Stimulated activated CD4-positive, alpha-beta T cell treated with anti-CD3 and anti-CD28 coated beads, Interleukin-15, amount 100 ng/mL, for 48 hours (primary cell): ENCODE results near the gene NWD2.
"Not testable (repeated sequence)": the region's sequence is repeated elsewhere in the genome, so short reads cannot be mapped to it uniquely, and the experiment has no call there.

Experiments used
- DNase-seq, 2 donors: peaks; one replicate each; pipeline ENCODE4 v3.0.0-alpha.2; 2020; ENCODE audit warnings: low read depth in 2 of 2

Gene NWD2, protein sequence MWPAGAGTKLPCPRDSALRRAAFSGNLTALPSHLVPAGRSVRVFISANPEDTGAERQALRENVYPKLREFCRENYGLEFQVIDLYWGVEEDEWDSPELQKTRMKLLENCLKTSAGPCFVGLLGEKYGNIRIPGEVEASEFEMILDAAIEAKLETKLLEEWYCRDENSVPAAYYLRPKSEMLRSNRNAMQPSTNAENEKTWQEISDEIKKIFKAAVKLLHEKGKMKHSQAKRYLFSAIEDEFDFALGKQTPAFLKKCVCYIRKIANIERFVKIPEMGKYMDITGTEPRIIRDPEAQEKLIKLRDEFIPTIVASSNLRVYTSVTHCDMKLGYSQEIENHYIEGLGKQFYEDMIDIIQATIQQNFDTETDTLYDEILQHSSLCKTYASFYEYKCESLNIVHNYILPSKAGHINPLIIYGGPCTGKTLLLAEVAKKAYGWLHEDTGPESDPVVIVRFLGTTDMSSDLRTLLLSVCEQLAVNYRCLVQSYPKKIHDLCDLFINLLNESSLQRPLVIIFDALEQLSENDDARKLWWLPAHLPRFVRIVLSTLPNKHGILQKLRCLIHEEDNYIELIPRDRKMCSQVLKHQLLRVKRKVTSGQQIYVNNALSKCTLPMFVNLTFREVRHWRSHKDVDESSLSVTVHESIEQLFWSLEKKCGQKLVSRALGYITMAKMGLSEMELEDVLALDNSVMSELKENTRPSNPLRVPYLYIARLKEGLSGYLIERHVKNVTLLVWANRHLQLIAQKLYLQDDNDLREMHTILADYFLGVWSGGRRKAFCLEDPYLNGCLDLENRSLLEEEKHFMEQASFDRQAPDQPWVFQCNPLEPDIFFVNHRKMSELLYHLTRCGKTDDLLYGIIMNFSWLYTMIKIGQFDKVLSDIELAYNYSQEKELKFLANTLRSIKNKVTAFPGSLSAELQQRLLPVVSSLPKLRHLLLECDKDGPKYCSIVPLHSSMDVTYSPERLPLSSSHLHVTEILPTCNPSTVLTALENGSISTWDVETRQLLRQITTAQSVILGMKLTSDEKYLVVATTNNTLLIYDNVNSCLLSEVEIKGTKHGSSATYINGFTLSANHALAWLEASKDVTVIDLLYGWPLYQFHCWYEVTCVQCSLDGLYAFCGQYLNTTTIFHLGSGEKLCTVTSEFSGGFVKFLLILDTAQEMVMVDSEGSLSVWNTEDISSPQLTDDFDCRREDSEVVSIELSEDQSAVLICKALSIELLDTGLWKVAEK (N-terminal part only)

DNA sequence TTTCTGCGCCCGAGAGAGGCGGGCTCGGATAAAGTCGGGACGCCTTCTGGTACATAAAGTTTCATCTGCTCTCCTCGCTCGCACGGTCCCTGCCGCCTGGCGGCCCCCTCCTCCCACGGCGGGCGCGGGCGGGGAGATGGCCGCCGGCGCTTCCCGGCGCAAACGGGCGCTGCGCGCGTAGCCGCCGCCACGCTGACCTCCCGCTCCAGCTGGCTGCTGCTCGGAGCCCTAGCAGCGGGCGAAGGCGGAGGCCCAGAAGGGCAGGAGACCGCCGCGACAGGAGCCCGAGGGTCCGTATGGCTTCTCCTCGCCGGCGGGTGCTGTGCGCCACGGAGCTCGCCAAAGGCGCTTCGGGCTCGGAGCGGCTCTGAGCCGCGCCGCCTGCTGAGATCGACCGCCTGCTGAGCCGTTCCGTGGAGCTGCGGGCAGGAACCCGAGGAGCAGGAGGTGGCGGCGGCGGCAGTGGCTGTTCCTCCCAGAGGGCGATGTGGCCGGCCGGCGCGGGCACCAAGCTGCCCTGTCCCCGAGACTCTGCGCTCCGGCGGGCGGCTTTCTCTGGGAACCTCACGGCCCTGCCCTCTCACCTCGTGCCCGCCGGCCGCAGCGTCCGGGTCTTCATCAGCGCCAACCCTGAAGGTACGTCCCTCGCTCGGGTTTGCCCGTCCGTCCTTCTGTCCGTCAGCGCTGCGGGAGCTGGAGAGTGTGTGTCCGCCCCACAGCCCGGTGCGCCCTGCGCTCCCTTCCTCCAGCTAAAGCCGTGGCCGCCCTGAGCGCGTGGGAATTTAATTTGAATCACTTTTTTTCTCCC lies at the start of gene NWD2:
Gene NWD2 (plus strand): TSS at position 161 of the 808 bp plus-strand sequence. CDS start 325 bp downstream, at position 486.
- no peak for DNase-seq

DNA sequence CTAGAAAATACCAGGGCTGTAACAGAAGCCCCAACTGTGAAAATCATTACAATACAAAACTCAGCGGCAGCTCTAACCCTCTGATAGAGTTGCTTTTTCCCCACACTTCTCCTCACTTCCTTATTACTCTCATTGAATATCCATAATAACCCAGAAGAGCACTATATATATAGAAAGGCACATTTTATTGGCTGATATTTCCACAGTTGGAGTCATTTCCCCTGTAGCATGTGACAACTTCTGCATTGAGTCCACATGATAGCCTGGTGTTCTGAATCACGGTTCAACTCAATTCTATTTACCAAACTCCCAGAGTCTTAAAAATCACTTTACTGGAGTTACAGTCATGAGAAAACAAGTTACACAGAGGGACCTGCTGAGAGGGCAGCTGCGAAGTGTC lies 46.6 kb upstream of the NWD2 start:
- no peak for DNase-seq

DNA sequence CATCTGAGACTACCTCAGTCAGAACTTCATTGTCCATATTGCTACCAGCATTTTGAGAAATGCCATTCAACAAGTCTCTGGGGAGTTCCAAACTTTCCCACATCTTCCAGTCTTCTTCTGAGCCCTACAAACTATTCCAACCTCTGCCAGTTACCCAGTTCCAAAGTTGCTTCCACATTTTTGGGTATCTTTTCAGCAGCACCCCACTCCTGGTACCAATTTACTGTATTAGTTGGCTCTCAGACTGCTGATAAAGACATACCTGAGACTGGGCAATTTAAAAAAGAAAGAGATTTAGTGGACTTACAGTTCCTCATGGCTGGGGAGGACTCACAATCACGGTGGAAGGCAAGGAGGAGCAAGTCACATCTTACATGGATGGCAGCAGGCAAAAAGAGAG lies 39.8 kb upstream of the NWD2 start:
- DNase-seq = not testable (repeated sequence)

DNA sequence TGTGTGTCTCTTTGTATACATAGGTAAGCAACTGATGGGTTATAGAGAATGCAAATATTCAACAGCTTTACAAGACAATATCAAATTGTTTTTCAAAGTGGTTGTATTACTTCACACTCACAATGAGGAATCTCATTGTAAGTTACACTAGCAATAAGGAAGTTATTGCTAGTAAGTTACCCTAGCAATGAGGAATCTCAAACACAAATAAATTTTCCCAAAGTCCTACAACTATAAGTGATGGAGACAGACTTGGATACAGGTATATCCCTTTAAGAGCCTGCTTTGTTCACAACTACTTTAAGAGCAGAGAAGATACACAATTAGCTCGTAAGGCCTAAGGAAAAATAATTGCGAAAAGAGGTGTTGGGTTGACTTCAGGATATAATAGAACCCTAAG lies 28.3 kb upstream of the NWD2 start:
- DNase-seq = no peak

DNA sequence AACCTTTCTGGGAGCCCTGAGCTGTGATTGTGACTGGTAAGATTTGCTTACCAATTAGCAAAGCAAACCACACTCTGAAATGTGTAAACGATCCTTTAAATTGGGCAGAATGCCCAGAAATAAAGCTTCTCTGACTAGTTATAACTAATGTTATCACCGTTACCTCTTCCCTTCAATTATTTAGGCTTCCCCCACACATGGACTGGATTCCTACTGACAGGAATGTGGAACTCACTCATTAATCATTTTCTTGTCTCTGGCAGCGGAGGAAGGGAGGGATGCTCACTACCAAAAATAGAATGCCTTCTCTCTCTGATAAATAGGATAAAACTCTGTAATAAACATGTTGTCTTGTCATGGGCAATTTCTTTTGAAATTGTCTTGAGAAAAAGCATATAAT lies 25.3 kb upstream of the NWD2 start:
- no peak for DNase-seq

DNA sequence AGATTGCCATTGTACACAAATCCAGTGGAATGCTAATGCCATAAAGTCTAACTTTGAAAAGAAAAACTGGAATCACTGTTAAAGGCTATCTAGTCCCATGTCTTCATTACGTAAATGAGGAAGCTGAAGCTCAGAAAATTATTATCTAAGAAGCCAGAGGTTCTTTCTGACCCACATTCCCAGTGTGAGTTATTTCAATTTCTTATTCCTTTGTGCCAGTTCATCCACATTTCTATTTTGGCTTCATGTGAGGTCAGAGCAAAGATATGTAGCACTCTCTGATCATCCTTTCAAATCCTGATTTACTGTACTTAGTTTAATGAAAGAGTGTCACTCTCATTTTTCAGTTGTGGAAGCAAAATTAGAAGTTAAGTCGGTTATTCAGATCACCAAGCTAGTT lies 24.6 kb upstream of the NWD2 start:
- no peak for DNase-seq

DNA sequence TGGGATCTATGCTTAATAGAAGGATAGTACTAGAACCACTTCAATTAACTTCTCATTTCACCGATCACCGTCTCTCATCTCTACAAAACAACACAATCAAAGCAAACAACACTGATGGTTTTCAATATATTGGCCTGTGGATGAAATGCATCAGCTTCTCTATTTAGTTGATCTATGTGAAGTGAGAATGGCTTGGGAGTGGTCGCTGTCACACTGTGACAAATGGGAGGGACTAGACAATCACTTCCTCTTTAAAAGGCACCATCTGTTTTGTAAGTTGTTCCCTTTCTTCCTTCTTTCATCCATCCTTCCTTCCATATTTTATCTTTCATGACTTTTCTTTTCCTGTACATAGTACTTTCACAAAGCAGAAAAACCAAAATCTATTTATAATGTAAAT lies 23.9 kb upstream of the NWD2 start:
- no peak for DNase-seq

DNA sequence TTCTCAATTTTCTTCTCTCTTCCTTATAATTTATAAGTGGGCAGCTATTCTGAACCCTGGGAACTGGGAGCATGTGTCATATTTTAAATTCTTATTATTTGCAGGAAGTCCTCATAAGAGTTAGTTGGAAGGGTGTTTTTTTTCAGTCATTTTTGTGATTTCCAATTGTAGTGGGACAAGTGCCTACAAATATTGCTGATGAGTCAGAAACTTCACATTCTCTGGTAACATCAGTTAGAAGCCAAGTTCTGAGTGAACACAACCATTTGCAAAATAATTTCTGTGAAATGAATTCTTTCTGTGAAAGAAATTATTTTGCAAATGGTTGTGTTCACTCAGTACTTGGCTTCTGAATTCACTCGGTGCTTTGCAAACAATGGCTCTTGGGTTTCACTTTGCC lies 20.8 kb upstream of the NWD2 start:
- no peak for DNase-seq

DNA sequence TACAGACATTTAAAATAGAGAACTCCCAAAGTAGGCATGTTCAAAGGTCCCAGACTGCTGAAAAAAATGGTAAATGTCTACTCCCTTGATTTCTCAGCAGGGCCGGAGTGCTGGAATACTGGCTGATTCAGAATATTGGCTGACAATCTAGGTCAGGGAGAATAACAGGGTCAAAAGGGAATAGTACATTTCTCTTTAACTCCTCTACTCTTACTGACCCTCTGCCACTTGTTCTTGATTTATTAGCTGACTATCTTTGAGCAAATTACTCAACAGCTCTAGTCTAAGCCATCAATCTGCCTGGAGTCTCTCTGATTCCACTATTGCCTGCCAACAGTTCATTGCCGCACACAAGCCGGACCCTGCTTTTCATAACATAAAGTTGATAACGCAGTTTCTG lies 19.7 kb upstream of the NWD2 start:
- DNase-seq = no peak

DNA sequence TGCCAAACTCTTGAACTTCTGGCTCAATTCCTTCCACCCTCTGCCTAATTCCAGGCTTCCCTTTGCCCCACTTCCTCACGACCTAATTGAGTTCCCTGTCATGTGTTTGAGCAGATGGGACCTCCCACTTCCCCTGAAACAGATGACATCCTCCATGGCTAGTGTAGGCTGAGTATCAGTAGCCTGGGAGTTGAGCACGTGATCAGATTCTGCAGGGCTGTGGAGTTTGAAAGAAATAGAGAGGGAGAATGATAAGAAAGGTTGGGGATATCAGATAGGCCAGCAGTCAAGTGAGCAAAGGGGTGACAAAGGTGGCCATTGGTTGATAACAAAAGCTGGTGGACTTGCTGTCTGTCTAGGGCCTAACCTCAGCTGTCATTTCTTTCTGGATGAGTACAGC lies 18.8 kb upstream of the NWD2 start:
- no peak for DNase-seq

DNA sequence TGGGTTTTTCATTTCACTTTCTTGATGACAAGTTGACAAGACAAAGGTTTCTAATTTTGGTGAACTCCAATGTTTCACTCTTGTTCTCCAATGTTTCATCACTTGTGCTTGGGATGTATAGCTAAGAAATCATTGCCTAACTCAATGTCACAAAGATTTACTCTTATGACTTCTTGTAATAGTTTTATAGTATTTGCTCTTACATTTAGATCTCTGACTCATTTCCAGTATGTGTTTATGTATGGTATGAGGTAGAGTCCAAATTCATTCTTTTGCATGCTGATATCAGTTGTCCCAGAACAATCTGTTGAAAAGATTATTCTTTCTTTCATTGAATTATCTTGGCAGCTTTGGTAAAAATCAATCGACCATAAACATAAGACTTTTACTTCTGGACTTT lies 12.2 kb upstream of the NWD2 start:
- DNase-seq = no peak

DNA sequence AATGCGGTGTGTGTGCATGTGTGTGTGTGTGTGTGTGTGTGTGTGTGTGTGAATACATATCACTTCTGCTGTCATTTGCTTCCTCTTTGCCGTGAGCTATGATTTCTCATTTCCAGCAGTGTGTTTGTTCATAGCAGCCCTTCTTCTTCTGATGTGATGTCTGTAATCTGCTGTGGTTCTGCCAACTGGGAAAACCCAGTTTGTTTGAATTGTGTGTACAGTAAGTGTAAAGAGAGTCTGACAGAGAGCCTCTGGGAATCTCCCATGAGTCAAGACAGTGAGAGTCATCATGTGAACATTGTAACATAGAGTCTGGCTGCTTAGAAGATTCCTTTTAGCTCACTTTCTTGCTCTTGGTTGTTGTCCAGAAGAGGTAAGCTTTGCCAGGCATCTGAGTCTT lies 8.4 kb upstream of the NWD2 start:
- DNase-seq = no peak

DNA sequence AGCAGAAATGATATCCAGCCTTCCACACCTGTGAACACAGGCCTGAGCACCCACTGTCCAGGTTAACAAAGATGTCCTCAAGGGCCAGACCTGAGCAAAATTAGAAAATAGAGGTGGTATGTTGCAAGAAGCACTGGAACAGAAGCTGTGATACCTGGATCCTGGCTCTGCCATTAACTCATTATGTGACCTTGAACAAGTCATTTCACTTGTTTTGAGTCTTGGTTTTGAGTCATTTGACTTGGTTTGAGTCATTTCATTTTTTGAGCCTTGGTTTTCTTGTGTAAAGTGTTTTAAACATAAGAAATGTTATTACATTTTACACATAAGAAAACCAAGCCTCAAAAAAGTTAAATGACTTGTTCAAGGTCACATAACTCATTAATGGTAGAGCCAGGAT lies 2.9 kb upstream of the NWD2 start:
- no peak for DNase-seq

DNA sequence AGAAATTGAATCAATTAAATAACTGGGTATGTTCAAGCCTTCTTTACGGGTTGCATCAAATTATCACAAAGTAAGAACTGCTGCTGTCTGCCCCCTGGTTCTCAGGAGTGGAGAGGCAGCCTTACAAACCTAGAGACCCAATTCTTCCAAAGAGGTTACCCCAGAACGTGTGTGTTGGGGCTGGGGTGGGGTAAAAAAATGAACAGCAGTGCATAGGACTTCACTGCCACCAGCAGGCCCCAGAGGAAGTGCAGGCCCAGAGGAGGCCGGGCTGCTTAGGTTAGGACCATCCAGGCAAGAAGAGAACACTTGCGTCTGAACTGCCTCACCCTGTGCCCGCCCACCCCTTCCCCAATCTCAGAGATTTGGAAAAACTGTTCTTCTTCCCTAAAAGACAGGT lies 1.5 kb upstream of the NWD2 start:
- DNase-seq = no peak

DNA sequence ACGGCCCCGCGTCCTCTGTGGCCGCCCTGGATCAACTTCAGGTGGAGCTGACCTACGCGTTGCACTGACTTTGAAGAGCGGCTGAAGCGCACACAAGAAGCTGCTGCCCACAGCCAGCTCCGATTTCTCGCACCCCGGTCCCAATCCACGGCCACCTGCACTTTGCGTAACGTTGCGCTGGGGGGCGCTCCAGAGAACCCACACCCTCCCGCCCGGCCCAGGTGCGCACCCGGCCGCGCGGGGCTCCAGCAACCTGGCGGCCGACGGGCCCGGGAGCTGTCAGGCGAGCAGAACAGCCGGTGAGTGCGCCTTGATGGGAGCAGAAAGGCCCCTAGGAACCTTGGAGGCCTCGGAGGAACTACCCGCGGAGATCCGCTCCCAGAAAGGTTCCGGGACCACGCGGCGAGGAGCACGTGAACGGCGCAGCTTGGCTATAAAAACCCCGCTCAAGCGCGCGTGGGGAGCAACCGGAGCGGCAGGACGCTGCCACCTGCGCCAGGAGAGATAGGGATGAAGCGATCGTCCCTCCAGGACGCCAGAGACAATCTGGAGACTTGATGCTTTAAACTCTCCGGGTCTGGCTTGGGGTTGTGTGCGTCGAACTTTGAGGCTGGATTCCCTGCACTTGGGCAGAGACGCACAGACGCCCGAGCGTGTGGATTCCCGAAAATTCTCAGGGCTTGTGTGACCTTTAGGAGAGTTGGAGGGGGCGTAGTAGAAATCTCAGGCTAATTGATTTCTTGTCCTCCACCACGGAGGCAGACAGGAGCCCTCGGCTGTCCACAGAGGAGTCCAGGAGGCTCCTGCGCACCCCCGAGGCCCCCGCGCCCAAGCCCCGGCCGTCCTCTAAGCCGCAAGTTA lies 591 bp upstream of the NWD2 start:
- no peak for DNase-seq

DNA sequence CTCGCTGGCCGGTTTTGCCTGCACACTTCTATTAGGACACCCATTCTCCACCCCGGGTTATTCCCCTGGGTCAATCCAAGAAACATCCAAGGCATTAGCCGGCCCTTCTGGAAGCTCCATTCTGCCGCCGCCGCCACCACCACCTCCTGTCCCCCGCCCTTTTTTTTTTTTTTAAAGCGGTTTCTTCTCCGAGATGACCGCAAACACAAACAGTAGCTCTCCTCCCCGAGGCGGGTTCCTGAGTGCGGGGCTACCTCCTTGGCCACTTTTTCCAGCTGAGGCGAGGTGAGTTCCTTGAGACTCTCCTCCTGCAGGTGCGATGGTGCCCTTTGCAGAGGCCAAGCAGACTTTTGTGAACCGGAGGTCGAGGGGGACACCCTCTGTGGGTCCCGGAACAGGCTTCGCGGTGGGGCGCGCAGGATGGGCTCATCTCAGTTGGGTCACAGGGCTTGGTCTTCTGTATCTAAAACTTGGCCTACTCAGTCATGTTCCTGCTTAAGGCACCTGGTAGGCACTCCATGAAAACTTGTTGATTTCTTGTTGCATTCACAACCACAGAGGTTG lies 930 bp downstream of the NWD2 start:
- DNase-seq = no peak

DNA sequence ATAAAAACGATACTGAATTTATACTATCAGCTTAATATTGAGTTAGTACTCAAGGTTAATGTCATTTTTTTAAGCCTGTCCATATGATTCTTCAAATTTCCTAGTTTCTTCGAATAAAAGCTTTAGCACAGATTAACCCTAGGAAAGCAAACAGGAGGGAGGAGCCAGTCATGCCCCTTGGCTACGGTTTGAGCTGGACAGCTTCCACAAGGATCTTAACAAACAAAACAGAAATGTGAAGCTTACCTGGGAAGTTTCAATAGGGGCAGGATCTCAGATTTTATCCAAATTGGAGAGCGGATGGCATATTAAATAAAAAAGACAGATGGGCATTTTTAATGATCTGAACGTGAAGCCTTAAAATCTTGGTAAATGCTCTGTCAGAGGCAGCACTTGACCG lies 2.3 kb downstream of the NWD2 start:
- DNase-seq = no peak

DNA sequence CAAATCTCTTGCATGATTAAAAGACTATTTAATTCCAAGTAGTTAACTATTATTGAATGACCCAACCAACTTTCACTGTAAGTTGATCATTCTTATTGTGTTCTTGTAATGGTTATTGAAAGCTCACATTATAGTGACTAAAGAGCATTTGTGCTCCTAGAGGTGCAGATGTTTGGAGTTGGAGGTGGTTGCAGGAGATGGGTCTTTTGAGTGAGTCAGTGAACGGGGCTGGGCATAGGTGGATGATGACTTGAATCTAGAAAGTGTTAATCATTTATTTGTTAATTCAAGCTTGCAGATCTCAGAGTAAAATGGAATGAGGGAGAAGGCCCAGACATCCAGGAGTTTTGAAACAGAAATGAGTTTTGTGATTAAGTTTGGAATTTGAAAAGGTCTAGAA lies 13.7 kb downstream of the NWD2 start:
- no peak for DNase-seq

DNA sequence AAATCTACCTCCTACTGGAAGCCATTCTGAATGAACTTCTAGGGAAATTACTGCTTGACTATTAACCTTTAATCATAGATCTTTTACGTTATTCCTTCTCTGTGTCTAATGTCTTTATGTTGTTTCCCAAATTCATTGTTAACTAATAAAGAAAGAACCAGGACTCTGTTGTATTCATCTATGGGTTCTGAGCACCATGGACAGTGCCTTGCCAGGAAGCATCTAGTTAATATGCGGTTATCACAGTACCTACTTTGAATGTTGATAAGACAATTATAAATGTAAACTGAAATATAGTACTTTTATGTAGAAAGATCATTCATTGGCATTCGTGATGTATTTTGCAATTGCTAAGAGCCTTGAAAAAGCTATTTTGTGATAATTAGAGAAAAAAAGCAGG lies 23.8 kb downstream of the NWD2 start:
- no peak for DNase-seq

DNA sequence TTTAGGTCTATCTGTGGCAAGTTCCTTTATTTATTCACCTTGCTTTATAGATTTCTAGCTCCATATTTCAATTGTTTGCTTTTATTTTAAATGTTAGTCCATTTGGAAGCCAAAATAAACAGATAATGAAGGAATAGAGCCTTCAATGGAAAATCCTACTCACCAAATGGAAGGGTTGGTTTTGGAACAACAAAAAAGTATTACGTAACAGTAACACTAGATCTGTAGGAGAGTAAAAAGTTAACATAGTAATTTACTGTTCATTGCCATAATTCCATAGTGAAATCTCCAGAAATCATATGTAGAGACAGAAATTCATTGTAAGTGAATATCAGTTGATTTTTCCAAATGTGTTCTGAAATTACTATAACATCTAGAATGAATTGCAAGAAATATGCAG lies 34.6 kb downstream of the NWD2 start:
- no peak for DNase-seq
